Kidney tubule cell (primary cell): Measurements from ENCODE around the gene C22orf42.
"Not testable (repeated sequence)": the region's sequence is repeated elsewhere in the genome, so short reads cannot be mapped to it uniquely, and the experiment has no call there.

ENCODE experiments used
- DNase-seq: peaks from one replicate; pipeline ENCODE4 v3.0.0-alpha.2; 2018; ENCODE audit warnings: low spot score

C22orf42 gene

GRCh38 chr22:32134796-32135195 lies 24.3 kb downstream of the C22orf42 start:
- not testable (repeated sequence) for DNase-seq

- no peak for DNase-seq
These were observed 26.3 kb downstream of the C22orf42 start for GRCh38 chr22:32132783-32133182.

GRCh38 chr22:32132126-32132525 lies 27.0 kb downstream of the C22orf42 start:
- no peak for DNase-seq

GRCh38 chr22:32130464-32130863 lies 28.6 kb downstream of the C22orf42 start:
- DNase-seq = no peak

GRCh38 chr22:32127904-32128303 lies 31.2 kb downstream of the C22orf42 start:
- DNase-seq = no peak

GRCh38 chr22:32123657-32124056 lies 35.4 kb downstream of the C22orf42 start:
- no peak for DNase-seq

GRCh38 chr22:32122899-32123298 lies 36.2 kb downstream of the C22orf42 start:
- DNase-seq = no peak

GRCh38 chr22:32120603-32121002 lies 38.5 kb downstream of the C22orf42 start:
- no peak for DNase-seq

GRCh38 chr22:32119568-32120235 lies 39.4 kb downstream of the C22orf42 start:
- no peak for DNase-seq

GRCh38 chr22:32112380-32112779 lies 46.7 kb downstream of the C22orf42 start:
- DNase-seq = no peak

GRCh38 chr22:32106930-32107329 lies 52.2 kb downstream of the C22orf42 start:
- DNase-seq = peak; percentile 8

- peak; percentile 23 for DNase-seq
These were observed 55.3 kb downstream of the C22orf42 start for GRCh38 chr22:32103658-32104315.

GRCh38 chr22:32100711-32101110 lies 58.4 kb downstream of the C22orf42 start:
- no peak for DNase-seq
